Right atrium auricular region (tissue), 2 donors: Measurements from ENCODE around the gene GSPT2. TPM values are rescaled to one million over a fixed set of nuclear protein-coding genes. Genes with fewer than 3 reads are reported as not detected.

Experiments
- DNase-seq: peaks from one replicate; pipeline ENCODE4 v3.0.0-alpha.2; 2019; ENCODE audit warnings: low spot score
- H3K27ac ChIP-seq, 2 donors: fragments of 200-600 bp; sonication (generic); 1 replicate in 1 of 2; 2 replicates in 1 of 2; pipeline ENCODE4 v1.5.1; 2016 to 2019
- H3K27me3 ChIP-seq, 2 donors: fragments of 200-600 bp; sonication (generic); one replicate each; pipeline versions ENCODE4 v1.5.1 to v1.6.0; 2017 to 2019
- H3K36me3 ChIP-seq: fragments of 200-600 bp; sonication (generic); one replicate; pipeline ENCODE4 v1.5.1; 2016
- H3K4me1 ChIP-seq, 2 donors: fragments of 200-600 bp; sonication (generic); one replicate each; pipeline versions ENCODE4 v1.5.1 to v1.6.0; 2017 to 2019
- H3K4me3 ChIP-seq, 2 donors: fragments of 200-600 bp; sonication (generic); 1 replicate in 1 of 2; 2 replicates in 1 of 2; pipeline ENCODE4 v1.5.1; 2017 to 2019; ENCODE audit warnings: mild to moderate bottlenecking in 1 of 2, moderate library complexity in 1 of 2
- H3K9me3 ChIP-seq, 2 donors: fragments of 200-600 bp; sonication (generic); one replicate each; pipeline ENCODE4 v1.5.1; 2019
- total RNA-seq, 2 donors: library from RNA; depleted of rRNA; stranded (reverse); fragments of >200 nt; gene quantifications; one replicate each; pipeline ENCODE4 v1.1.0, GENCODE V29; 2016
- TF ChIP-seq, protein P1 (sequence below), 2 donors: fragments of 200-600 bp; sonication (generic); IDR thresholded peaks; one replicate each; pipeline ENCODE4 v1.5.1; 2019; ENCODE audit warnings: antibody characterized with exemption in 2 of 2

Gene GSPT2
- total RNA-seq, 2 donors from 2014 or later, result 5.9 to 6.7 TPM

GRCh38 chrX:51776851-51777250 is 33.6 kb downstream of the GSPT2 start:
- no peak for DNase-seq
- Histone ChIP-seq H3K36me3 (no peaks in the 10 kb centered on the region), H3K27me3 (no peaks in the 10 kb centered on the region), H3K4me3 (no peak overlapping the region), H3K4me1 (no peaks in the 10 kb centered on the region), H3K9me3 (no peaks in the 10 kb centered on the region), H3K27ac (no peak overlapping the region)
- TF ChIP-seq, protein P1, sequence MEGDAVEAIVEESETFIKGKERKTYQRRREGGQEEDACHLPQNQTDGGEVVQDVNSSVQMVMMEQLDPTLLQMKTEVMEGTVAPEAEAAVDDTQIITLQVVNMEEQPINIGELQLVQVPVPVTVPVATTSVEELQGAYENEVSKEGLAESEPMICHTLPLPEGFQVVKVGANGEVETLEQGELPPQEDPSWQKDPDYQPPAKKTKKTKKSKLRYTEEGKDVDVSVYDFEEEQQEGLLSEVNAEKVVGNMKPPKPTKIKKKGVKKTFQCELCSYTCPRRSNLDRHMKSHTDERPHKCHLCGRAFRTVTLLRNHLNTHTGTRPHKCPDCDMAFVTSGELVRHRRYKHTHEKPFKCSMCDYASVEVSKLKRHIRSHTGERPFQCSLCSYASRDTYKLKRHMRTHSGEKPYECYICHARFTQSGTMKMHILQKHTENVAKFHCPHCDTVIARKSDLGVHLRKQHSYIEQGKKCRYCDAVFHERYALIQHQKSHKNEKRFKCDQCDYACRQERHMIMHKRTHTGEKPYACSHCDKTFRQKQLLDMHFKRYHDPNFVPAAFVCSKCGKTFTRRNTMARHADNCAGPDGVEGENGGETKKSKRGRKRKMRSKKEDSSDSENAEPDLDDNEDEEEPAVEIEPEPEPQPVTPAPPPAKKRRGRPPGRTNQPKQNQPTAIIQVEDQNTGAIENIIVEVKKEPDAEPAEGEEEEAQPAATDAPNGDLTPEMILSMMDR (IDR thresholded peaks at IDR 0.05), result no peak

GRCh38 chrX:51779306-51779705 is 36.1 kb downstream of the GSPT2 start:
- no peaks in the 10 kb centered on the region for H3K27me3 ChIP-seq
- H3K36me3 ChIP-seq, result no peaks in the 10 kb centered on the region
- TF ChIP-seq, protein P1 (IDR thresholded peaks at IDR 0.05), result no peak
- DNase-seq, result no peak
- H3K4me1 ChIP-seq, result no peaks in the 10 kb centered on the region
- no peak overlapping the region for H3K27ac ChIP-seq
- no peak overlapping the region for H3K4me3 ChIP-seq
- H3K9me3 ChIP-seq, result no peaks in the 10 kb centered on the region

GRCh38 chrX:51795136-51795535 is 51.9 kb downstream of the GSPT2 start:
- H3K27ac ChIP-seq, result no peak overlapping the region
- TF ChIP-seq, protein P1 (IDR thresholded peaks at IDR 0.05), result no peak
- H3K36me3 ChIP-seq, result no peaks in the 10 kb centered on the region
- peaks cover 0 to 3% of the 10 kb centered on the region in 2 donors for H3K27me3 ChIP-seq
- DNase-seq, result no peak
- H3K4me1 ChIP-seq, result no peaks in the 10 kb centered on the region
- H3K4me3 ChIP-seq, result no peak overlapping the region
- H3K9me3 ChIP-seq, result no peaks in the 10 kb centered on the region

Other genes starting within 250 kb of the GSPT2 start
- under 1 TPM in 1 of 2 donors, not detected in 1; 0.75 TPM for gene NUDT11, start 246.8 kb upstream of the GSPT2 start, total RNA-seq
- not detected for gene CENPVL3, start 124.5 kb upstream of the GSPT2 start, total RNA-seq
- not detected for gene CENPVL2, start 60.6 kb upstream of the GSPT2 start, total RNA-seq
- not detected for gene CENPVL1, start 32.9 kb upstream of the GSPT2 start, total RNA-seq
- 100 to 1,000 TPM in 1 of 2 donors, 10 to 100 TPM in 1; 75.2 to 127 TPM for gene MAGED1, start 150.2 kb downstream of the GSPT2 start, total RNA-seq